Measurements from ENCODE around the gene MTMR6.

Gene MTMR6

GRCh38 chr13:25198647-25199046, 88.6 kb downstream of the MTMR6 start:
- Histone ChIP-seq H3K4me2 (ENCODE audit: insufficient read depth, low read length) (no peak overlapping the region), H3K4me3 (ENCODE audit: low read depth in 1 of 2, low read length in 2 of 2) (no peak overlapping the region), H3K36me3 (ENCODE audit: insufficient read depth, low read length) (no peaks in the 10 kb centered on the region), H3K79me2 (ENCODE audit: insufficient read depth, low read length) (no peaks in the 10 kb centered on the region), H3K9me3 (ENCODE audit: insufficient read depth, low read length, severe bottlenecking) (no peaks in the 10 kb centered on the region), H3K27ac (ENCODE audit: low read length) (no peak overlapping the region), H3K9ac (ENCODE audit: low read depth, low read length) (no peak overlapping the region), H3K4me1 (ENCODE audit: insufficient read depth, low read length) (no peaks in the 10 kb centered on the region), H3K27me3 (ENCODE audit: insufficient read depth, low read length, poor library complexity) (peaks cover 3% of the 10 kb centered on the region), H4K20me1 (ENCODE audit: insufficient read depth, low read length) (no peaks in the 10 kb centered on the region), H2AFZ (ENCODE audit: low read depth, low read length) (no peak overlapping the region)
- no peak for TF ChIP-seq EZH2 (IDR thresholded peaks at IDR 0.05; ENCODE audit: borderline replicate concordance, low read depth, low read length, severe bottlenecking)
- ATAC-seq (ENCODE audit: insufficient read depth, low read depth) (no peak), DNase-seq (no peak)

DNA sequence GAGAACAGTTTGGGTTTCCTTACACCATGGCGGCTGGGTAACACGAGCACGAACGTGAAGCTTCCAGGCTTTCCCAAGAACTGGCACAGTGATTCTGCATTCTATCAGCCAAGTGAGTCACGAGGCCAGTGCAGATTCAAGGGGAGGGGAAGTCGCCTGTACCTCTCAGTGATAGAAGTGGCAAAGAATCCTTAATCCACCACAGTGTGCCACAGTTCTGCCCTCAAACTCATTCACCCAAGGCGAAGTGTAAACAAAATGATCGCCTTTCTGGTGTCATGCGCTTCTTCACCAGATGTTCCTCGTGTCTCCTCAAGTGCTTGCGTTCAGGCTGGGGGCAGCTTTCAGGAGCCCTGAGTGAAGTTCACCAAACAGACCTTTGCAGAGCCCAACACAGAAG, 90.3 kb downstream of the MTMR6 start:
- Histone ChIP-seq H3K79me2 (ENCODE audit: insufficient read depth, low read length) (no peaks in the 10 kb centered on the region), H3K4me1 (ENCODE audit: insufficient read depth, low read length) (no peaks in the 10 kb centered on the region), H3K27me3 (ENCODE audit: insufficient read depth, low read length, poor library complexity) (peaks cover 9% of the 10 kb centered on the region), H3K9me3 (ENCODE audit: insufficient read depth, low read length, severe bottlenecking) (no peaks in the 10 kb centered on the region), H3K4me2 (ENCODE audit: insufficient read depth, low read length) (no peak overlapping the region), H3K36me3 (ENCODE audit: insufficient read depth, low read length) (no peaks in the 10 kb centered on the region), H4K20me1 (ENCODE audit: insufficient read depth, low read length) (no peaks in the 10 kb centered on the region), H2AFZ (ENCODE audit: low read depth, low read length) (no peak overlapping the region), H3K27ac (ENCODE audit: low read length) (no peak overlapping the region), H3K9ac (ENCODE audit: low read depth, low read length) (no peak overlapping the region), H3K4me3 (ENCODE audit: low read depth in 1 of 2, low read length in 2 of 2) (no peak overlapping the region)
- TF ChIP-seq EZH2 (IDR thresholded peaks at IDR 0.05; ENCODE audit: borderline replicate concordance, low read depth, low read length, severe bottlenecking) (no peak), CTCF (IDR thresholded peaks at IDR 0.05; ENCODE audit: borderline replicate concordance, extremely low read depth, low read length, poor library complexity, severe bottlenecking) (no peak)
- ATAC-seq (ENCODE audit: insufficient read depth, low read depth) (no peak), DNase-seq (no peak)

Data from DND-41 (cell line).